Activated CD4-positive, alpha-beta T cell treated with anti-CD3 and anti-CD28 coated beads, Interleukin-2, amount 50 U/mL, for 16 hours (primary cell): ENCODE data around the gene MYO1C.
"Not testable (repeated sequence)": the region's sequence is repeated elsewhere in the genome, so short reads cannot be mapped to it uniquely, and the experiment has no call there.

ENCODE experiments used
- DNase-seq: peaks from one replicate; pipeline ENCODE4 v3.0.0-alpha.2; 2020

The MYO1C gene

DNA sequence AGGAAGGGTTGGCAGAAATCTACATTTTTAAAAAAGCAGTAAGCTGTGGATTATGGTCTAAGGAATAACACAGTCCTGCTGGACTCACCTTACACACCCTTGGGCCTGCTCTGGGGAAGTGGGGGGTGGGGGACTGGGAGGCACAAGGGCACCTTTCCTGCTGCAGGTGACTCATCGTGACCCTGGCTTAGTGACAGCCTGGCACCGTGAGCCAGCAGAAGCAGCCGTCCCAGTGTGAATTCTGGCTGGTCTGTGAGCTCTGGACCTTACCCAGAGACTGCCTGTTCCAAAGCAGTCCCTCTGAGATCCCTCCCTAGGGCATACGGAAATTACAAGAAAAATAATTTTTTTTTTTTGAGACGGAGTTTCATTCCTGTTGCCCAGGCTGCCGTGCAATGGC lies 32.3 kb downstream of the MYO1C start:
- DNase-seq, result no peak

DNA sequence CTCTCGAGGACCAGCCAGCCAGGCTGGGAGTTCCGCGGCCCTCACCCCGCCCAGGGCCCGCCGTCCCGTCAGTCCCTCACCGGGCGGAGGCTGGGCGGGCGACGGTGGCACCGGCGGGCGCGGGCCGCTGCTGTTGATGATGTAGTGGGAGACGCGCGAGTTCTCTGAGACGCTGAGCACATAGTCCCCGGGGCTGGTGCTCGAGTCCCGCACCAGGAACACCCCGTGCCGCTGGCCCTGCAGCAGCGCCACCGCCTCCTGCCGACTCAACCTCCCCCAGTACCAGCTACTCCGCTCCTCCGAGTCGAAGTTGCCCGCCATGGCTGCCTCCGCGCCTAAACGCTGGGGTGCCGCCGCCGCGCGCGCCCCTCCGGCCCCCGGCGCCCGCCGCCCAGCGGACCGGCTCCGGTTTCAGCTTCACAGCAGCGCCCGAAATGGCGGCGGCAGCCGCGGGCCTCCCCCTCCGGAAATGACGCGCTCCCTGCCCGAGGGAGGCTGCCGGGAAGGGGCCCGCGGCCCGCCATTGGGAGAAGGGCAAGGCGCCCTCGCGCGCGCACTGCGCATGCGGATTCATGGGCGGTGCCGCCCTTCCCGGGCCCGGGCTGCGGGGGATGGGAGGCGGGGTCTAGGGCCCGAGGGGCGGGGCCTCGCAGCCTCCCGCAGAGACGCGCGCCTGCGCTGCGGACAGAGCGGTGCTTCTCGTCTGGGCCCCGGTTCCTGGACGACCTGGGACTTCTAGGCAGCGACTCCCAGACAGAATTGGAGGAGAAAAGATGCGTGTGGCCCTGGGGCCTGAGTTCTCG lies 36.5 kb downstream of the MYO1C start, which contains the start of gene CRK:
Gene CRK, minus strand, starts transcription at position 436 of the 803 bp plus-strand sequence. Its CDS starts 115 bp downstream, at position 321.
- peak; percentile 98 for DNase-seq

DNA sequence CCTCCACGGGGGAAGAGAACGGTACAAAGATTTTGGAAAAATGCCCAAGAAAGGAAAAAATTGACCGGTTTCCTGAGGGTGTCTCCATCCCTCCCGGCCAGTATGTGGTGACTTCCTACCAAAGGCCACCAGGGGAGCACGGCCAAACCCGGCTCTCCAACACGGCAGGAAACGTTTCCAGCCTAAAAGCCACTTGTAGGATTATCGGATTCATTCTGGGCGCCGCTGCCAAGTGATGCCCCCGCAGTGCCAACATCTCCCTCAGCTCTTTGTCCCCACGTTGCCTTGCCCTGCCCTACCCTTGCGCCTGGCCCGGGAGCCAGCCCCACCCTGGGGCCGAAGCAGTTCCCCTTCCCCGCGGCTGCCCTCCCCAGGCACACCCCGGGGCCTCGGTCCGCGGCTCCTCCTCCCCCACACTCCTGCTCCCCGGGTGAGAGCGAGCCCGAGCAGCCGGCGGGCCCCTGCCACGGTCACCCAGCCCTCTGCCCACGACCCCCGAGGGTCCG lies 37.1 kb downstream of the MYO1C start:
- DNase-seq, result peak; percentile 41

DNA sequence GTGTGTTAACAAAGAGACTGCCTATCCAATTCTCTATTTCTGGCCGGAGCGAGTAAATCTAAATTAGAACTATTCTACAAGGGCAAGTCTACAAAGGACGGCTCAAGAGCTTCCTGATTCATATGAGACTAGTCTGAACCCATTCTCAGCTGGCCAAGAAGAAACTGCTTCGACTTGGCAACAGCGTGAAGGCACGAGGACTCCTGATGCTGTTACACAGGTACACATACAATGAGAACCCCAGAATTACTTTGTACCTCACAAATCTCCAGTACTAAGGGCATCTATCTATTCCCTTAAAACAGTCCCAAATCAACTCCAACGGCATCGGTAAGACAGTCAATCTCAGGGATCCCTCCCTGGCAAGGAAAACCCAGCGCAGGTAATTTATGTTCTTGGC lies 37.9 kb downstream of the MYO1C start:
- DNase-seq, result no peak

DNA sequence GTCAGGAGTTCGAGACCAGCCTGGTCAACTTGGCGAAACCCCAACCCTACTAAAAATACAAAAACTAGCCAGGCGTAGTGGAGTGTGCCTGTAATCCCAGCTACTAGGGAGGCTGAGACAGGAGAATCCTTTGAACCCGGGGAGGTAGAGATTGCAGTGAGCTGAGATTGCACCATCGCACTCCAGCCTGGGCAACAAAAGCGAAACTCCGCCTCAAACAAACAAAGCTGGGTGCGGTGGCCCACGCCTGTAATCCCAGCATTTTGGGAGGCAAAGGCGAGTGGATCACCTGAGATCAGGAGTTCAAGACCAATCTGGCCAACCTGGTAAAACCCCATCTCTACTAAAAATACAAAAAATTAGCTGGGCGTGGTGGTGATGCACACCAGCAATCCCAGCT lies 38.8 kb downstream of the MYO1C start:
- DNase-seq, result not testable (repeated sequence)

DNA sequence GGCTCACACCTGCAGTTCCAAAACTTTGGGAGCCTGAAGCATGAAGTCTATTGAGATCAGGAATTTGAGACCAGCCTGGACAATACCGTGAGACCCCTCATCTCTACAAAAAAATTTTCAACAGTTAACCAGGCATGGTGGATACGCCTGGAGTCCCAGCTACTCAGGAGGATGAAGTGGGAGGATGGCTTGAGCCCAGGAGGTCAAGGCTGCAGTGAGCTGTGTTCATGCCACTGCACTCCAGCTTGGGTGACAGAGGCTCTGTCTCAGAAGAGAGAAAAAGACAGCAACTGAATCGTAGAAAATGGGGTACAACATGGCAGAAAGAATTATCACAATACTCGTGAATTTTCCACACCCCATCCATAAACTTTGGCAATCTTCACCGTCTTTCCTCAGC lies 39.6 kb downstream of the MYO1C start:
- DNase-seq, result no peak

DNA sequence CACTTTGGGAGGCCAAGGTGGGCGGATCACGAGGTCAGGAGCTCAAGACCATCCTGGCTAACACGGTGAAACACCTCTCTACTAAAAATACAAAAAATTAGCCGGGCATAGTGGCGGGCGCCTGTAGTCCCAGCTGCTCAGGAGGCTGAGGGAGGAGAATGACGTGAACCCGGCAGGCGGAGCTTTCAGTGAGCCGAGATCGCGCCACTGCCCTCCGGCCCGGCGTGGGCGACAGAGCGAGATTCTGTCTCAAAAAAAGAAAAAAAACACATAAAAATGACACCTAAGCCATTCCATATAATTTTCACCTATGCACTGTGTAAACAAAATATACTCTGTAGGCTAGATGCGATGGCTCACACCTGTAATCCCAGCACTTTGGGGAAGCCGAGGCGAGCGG lies 42.2 kb downstream of the MYO1C start:
- not testable (repeated sequence) for DNase-seq

DNA sequence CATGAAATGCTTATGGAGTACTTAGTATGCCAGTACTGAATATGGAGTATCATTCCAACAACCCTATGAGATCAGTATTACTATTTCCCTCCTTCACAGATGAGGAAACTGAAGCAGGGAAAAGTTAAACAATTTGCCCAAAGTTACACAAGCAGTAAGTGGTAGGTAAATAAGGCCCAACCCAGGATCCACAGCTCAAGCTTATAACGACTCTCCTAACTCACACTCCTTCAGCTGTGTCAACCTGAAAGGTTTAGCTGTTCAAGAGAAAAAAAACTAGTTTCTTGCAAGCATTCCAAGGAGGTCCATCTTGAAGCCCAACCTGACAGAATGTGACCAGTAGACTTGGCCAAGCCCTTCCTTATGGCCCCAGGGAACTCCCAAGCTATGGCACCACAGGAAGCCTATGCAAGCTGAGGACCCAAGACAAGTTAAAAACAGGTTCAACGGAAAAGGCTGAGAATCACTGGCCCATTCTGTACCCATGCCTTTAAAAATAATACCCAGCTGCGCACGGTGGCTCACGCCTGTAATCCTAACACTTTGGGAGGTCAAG lies 43.0 kb downstream of the MYO1C start:
- no peak for DNase-seq

DNA sequence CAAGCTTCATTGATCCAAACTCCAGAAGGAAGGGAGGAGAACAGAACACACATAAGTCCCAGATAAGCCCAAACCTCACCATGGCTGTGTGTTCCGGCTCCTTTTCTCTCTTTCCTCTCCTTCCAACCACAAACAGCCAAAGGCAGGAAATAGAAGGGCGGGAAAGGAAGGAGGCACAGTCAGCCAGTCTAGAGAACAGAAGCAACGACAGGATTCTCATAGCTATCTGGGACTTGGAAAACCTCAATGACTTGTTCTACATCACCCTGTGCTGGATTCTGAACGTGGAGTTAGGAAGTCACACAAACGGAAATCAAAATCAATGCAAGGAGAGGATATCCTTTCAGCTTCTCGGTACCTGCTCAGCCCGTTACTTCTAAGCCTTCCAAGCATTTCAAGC lies 45.4 kb downstream of the MYO1C start:
- no peak for DNase-seq

DNA sequence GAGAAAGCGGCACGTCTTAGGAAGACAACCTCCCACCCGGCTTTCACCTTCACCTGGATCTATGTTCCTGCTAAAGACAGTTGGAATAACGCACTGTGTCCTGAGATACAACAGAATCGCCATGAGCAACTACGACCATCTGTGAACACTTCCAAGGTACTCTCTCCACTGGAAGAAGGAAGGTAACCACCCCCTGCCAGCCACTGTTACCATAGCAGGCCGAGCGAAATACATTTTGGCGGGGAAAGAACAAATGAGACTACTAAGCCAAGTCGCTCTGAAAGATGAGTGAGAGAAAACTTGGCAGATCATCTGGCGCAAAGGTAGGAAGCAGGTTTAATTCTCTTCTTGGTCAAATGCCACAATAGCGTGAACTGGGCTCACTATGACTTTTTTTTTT lies 46.3 kb downstream of the MYO1C start:
- DNase-seq, result no peak

DNA sequence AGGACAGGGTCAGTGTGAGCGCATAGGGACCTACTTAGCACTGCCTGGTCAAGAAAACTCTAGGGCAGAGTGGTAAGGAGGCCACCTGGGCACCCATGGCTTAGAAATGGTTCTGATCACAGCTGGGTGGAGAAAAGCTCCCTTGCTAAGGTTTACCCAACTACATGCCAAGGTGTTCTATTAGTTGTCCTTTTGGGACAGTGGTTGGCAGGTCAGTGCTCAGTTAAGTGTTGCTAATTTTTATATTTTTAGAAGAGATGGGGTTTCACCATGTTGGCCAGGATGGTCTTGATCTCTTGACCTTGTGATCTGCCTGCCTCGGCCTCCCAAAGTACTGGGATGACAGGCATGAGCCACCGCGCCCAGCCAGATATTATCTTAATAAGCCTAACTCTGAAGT lies 46.8 kb downstream of the MYO1C start:
- not testable (repeated sequence) for DNase-seq

DNA sequence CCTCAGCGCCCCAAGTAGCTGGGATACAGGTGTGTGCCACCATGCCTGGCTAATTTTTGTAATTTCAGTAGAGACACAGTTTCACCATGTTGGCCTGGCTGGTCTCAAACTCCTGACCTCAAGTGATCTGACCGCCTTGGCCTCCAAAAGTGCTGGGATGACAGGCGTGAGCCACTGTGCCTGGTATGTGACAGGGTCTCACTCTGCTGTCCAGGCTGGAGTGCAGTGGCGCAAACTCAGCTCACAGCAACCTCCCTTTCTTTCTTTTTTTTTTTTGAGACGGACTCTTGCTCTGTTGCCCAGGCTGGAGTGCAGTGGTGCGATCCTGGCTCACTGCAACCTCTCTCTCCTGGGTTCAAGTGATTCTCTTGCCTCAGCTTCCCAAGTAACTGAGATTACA lies 49.8 kb downstream of the MYO1C start:
- DNase-seq, result not testable (repeated sequence)

DNA sequence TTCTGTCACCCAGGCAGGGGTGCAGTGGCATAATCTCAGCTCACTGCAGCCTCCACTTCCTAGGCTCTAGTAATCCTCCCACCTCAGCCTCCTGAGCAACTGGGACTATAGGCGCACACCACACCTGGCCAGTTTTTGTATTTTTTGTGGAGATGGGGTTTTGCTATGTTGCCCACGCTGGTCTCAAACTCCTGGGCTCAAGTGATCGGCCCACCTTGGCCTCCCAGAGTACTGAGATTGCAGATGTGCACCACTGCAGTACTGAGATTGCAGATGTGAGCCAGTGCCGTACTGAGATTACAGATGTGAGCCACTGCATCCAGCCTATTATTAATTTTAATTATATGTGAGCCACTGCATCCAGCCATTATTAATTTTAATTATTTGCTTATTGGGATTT lies 50.3 kb downstream of the MYO1C start:
- DNase-seq, result no peak

DNA sequence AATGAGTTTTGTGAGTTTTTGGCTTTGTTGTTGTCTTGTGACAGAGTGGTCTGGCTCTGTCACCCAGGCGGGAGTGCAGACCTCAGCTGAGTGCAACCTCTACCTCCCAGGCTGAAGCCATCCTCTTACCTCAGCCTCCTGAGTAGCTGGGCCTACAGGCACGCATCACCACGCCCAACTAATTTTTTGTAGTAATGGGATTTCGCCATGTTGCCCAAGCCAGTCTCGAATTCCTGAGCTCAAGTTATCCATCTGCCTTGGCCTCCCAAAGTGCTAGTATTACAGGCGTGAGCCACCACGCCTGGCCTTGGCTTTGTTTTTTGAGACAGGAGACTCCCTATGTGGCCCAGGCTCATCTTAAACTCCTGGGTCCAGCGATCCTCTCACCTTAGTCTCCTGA lies 51.6 kb downstream of the MYO1C start:
- DNase-seq, result no peak

DNA sequence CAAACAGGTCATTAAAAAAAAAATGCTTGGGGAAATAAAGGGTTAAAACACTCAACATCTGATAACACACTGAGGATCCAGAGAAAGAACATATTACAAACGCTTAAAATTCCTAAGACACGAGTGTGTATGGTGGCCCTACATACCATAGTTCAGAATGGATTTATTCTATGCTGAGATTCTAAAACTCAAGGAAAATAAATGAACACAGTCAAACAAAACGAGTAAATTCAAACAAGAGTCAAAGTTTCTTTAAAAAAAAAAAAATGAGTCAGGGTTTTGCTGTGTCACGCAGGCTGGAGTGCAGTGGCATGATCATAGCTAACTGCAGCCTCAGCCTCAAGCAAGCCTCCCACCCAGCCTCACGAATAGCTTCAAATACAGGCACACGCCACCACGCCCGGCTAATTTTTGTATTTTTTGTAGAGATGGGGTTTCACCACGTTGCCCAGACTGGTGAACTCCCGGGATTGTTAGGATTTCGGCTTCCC lies 53.8 kb downstream of the MYO1C start:
- no peak for DNase-seq

DNA sequence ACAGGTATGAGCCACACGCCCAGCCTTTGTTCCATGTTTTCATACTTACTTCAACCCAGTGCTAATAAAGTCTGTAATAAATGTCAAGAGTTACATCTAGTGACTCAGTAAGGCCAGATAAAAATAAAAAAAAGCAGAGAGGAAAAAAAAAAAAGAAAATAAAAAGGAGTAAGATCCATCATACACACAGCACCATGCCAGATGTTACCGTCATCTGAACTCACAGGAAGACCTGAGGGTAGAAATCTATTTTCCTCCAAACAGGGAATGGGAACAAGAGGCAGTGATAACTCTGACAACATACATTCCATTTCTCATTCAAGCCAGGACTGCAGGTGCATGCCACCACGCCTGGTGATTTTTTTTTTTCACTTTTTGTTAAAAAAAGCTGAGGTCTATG lies 57.2 kb downstream of the MYO1C start:
- DNase-seq, result no peak

DNA sequence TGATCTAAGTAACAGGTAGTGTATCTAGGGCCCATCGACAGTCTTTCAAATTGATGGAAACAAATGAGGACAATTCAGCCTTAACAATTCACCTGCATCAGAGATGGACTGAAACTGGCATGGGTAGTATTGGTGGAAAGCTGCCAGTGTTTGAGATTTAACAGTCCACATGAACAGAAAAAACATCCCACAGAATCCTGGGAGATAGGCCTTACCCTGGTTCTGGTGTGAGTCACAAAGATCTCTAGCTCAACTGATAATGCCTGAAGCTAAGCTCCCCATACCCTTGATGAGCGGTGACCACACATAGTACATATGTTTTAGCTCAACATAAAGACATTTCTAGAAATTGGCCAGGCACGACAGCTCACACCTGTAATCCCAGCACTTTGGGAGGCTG lies 58.3 kb downstream of the MYO1C start:
- no peak for DNase-seq

DNA sequence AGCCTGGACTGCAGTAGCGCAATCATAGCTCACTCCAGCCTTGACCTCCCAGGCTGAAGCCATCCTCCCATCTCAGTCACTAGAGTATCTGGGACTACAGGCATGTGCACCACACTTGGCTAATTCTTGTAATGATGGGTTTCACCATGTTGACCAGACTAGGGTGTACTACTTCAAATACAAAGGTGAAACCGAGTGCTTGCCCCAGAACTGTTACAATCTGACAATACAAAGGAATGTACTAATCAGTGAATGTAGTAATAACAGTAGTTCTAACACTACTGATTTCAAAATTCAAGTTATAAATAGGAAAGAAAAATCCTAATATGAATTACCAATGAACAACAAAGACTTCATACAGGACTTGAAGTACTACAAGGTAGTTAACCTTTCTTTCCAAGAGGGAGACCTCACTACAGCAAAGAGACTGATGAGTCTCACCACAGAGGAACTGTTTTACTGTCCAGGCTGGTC lies 60.8 kb downstream of the MYO1C start:
- DNase-seq, result peak; percentile 36

DNA sequence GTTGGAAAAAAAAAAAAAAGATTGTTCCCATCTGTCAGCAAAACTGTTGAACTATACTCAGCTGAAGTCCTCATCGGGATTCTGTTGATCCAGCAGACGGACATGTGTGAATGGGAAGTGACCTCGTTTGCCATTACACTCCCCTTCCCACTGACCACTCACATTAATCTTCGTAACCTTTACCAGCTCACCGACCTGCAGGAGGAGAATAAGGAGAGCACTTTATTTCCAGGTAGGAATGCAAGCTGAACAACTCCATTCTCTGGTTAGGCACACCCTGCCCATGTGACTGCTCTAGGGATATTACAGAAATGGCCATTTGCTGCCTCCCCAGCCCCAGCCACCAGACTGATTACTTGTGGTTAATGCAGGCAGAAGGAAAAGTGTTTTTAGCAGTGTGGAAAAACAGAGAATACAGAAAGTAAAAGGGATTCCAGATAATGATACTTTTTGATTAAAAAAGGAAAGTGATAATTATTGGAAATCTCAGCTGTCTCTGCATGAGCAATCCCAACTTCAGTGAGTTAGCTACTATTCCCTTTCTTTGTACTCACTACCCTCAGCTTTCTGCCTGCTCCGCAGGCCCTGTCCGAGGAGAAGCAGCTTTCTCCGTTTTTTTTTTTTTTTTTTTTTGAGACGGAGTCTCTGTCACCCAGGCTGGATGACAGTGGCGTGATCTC lies 68.9 kb downstream of the MYO1C start:
- no peak for DNase-seq

DNA sequence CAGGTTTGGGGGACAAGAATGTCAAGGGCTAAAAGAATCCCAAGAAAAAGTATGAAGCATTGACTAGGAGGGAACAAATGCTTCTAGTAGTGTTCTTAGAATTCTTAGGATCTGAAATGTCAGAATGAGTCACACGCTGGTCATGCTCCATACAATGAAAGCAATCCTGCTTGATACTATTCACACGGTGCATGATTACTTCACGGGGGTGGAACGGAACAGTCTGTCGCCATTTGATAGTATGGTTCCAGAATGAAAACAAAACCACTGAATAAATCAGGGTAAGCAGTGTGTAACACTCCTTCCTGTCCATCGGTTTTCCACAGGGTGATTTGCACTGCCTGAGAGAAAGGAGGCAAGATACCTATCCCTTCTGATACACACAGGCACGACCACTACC lies 69.6 kb downstream of the MYO1C start:
- DNase-seq, result no peak

DNA sequence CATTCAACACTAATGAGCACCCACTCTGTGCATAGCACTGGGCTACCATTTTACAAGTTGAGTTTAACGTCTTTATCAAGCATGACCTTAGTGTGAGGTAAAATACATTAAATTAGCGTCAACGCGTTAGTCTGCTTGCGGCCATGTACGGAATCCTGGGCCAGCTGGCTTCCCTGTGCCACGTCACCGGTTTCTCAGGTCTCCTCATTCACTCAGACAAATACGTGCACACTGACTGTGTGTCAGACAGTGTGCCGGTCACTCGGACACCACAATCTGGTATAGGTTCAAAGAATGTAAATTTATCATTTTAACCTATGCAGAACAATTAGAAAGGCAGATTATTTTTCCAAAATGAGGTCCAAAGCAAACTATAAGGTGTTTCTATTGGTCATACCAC lies 71.0 kb downstream of the MYO1C start:
- no peak for DNase-seq

DNA sequence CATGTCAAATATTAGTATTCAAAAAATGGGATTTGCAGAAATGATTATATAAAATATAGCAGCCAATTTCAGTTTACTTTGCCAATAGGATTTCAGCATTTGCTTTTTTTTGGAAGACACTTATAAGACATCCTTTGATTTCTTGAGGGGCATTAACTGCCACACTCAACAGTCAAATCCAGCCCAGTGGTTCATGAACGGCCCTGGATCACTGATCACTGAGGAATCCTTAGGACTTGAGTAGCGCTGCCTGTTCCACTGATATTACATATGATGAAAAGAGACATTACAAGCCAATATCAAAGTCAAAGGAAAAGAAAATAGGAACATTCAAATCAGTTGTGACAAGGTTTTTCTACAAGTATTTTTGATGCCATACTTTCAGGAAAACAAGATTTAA lies 71.5 kb downstream of the MYO1C start:
- DNase-seq, result no peak

DNA sequence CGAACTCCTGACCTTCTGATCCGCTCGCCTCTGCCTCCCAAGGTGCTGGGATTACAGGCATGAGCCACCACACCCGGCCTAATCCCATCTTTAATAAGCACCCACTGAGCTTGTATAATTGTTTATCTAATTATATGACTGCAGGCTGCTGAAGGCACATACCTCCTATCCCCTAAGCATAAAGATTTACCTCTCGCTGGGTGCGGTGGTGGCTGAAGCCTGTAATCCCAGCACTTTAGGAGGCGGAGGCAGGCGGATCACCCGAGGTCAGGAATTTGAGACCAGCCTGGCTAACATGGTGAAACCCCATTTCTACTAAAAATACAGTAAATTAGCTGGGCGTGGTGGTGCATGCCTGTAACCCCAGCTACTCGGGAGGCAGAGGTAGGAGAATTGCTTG lies 72.3 kb downstream of the MYO1C start:
- DNase-seq, result no peak

DNA sequence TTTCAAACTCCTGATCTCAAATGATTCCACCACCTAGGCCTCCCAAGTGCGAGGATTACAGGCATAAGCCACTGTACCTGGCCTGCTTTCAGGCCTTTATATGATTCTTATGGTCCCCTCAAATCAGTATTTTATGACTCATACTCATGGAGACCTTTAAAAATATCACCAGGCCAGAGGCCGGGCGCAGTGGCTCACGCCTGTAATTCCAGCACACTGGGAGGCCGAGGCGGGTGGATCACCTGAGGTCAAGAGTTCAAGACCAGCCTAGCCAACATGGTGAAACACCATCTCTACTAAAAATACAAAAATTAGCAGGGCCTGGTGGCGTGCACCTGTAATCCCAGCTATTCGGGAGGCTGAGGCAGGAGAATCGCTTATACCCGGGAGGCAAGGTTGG lies 74.0 kb downstream of the MYO1C start:
- DNase-seq, result not testable (repeated sequence)
